DMS79 (cell line): Measurements from ENCODE around the gene NR1D2.

Experiments
- DNase-seq: peaks from one replicate; lab custom pipeline; 2025; lab: John Stamatoyannopoulos, UW

Gene NR1D2

DNA sequence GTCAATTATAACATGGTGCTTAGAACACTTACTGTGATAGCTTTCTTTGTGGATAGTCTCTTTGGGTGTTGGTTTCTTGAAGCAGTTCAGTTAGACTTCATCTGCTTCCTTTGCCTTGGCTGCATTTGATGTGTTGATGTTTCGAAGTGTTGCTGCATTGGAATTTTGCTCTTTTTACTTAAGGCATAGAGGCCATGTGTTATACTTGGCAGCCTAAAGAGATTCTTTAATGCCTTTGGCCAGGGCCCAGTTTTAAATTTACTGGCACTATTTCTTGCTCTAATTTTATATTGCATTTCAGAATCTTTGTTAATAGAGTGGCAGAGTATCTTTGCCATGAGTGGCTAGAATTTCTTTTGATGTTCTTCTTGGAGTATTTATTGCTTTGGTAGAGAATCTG, 21.2 kb downstream of the NR1D2 start:
- no peak for DNase-seq

- no peak for DNase-seq
Observed at GRCh38 chr3:23968463-23969184, 23.5 kb downstream of the NR1D2 start.

DNA sequence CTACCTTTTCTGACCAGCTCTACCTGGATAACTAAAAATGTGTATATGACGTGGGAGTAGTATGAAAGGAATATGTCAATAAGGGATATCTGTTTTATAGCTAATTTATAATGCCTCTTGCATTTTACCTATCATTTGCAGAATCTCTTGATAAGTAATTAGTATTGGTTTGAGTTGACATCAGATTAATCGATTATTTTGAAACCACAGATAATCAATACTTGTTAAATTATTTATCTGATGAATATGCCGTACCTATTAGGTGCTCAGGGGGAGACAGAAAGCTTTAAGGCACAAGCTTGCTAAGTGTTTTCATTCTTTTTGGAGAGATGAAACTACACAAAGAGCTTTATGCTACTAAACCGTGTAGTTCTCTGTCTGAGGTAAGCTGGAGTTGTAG, 24.3 kb downstream of the NR1D2 start:
- no peak for DNase-seq

DNA sequence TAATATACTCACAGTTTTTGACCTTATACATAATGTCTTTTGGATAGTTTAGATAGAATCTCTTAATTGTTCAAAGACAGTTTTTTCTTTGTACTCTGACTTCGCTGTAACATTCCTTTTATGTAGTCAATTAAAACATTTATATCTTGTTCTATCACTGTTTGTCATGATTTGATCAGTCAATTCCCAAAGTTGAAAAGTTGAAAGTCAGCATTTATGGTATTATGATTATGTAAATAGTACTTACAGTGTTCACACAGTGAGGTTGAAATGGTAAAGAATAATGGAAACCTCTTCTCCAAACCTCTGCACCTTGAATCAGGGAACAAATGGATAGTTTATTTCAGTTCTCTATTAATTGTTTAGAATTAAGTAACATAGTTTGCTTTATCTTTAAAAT, 26.6 kb downstream of the NR1D2 start:
- DNase-seq: no peak

GRCh38 chr3:23976555-23976954, 31.5 kb downstream of the NR1D2 start:
- no peak for DNase-seq

DNA sequence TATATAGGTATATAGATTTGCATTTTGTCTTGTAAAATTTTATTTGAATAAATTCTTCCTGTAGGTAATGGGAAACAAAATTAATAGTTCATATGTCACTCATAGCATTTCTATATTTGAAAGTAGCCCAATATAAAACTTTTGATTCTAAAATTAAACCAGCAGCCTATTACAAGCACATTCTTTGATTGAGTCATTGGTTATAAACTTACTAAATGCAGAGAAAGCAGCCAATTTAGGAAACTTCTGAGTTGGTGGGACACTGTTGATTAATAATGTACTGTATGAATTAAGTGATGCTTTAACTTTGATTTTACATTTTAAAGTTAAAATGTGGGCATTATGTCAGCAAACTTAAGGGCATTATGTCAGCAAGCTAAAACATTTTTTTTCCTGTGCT, 34.5 kb downstream of the NR1D2 start:
- DNase-seq: no peak

GRCh38 chr3:23981136-23981535, 36.0 kb downstream of the NR1D2 start:
- DNase-seq: no peak

DNA sequence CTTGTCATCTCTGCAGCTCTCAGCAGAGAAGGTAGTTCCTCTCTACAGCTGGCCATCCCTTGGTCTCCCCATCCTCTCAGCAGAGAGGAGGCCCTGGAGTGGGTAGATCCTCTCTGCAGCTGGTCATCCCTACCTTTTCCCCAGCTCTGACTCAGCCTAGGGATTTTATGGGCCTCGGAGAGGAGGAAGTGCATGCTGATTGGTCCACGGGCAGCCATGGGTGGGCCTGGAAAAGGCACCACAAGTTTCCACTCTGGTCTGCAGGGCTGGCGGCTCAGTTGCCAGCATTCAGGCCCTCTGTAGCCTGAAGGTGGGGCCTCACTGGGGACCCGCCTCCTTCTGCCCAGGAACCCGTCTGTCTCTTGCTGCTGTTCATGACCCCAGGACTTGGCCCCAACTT, 36.9 kb downstream of the NR1D2 start:
- DNase-seq: no peak

DNA sequence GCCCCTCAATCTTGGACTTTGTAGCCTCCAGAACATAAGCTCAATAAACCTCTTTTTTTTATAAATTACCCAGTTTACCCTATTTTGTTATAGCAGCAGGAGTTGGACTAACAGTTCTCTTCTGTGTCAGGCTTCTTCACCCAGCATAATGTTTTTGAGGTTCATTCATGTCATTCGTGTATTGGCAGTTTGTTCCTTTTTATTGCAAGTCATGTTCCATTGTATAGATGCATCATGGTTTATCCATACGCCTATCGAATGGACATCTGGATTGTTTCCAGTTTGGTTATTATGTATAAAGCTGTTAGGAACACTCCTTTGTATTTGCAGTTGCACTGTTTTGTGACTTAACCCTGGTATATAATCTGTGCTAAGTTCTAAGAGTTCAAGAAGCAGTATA, 39.8 kb downstream of the NR1D2 start:
- DNase-seq: no peak

DNA sequence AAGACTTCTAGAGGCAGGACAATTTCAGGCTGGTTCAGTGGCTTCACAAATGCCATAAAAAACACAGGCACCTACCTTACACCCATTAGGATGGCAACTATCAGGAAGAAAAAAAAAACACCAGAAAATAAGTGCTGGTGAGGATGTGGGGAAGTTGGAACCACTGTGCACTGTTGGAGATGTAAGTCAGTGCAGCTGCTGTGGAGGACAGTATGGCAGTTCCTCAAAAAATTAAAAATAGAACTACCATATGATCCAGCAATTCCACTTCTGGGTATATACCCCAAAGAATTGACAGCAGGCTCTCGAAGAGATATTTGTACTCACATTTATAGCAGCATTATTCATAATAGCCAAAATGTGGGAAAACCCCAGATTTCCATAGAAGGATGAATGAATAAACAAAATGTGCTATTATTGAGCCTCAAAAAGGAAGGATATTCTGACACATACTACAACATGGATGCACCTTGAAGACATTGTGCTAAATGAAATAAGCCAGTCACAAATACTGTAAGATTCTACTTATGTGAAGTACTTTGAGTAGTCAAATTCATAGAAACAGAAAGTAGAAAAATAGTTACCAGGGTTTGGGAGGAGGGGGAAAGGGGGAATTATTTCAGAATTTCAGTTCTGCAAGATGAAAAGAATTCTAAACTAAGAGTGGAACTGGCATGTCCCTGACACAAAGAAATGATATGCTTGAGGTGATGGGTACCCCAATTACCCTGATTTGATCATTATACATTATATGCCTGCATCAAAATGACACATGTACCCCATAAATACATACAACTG, 40.9 kb downstream of the NR1D2 start:
- DNase-seq: no peak

GRCh38 chr3:23987356-23987755, 42.3 kb downstream of the NR1D2 start:
- DNase-seq: no peak

GRCh38 chr3:23991306-23991682, 46.2 kb downstream of the NR1D2 start:
- no peak for DNase-seq

GRCh38 chr3:23991683-23992628, 46.9 kb downstream of the NR1D2 start:
- peak; percentile 31 for DNase-seq

DNA sequence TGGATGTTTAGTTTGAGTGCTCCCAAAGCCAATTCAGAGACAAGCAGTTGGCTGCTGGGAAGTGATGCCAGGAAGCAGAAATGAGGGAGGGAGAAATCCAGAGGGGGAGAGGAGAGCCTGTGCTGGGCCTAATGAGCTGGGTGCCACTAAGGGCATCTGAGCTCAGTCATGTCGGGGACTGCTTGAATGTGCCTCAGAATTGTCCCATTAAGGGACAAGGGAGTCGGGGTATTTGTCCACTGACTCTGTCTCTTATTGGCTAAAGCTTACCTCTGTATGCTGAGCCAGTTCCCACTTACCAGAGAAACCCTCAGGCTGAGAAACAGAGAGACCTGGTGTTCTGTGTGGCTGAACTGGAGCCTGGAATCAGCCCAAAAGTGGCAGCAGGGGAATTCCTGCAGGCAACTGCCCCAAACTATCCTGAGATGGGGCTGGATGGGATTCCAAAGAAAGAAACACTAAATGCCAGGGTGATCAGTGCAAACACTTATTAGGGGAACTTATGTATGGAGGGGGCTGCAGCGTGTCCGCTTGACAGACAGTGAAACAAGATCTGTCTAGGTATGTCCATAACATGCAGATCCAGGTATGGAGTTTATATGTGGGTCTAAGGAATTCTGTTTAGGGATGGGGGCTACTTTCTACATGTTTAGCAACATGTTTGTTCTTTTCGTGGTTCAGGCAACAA, 48.6 kb downstream of the NR1D2 start:
- no peak for DNase-seq

DNA sequence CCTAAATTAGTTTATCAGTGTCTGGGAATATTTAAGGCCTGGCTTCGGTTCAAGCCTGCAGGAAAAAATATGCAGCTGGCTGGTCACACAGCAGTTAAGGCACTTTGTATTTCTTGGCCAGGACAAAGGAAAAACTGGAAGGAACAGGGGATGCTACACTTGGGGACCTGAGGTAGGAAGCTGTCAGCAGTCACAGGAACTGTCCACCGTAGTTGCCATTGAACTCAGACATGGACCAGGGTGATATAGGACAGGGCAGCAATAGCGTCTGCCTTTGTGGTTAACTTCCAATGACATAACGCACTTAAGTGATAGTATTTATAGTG, 49.1 kb downstream of the NR1D2 start:
- no peak for DNase-seq

- no peak for DNase-seq
Observed at GRCh38 chr3:23995219-23995618, 50.1 kb downstream of the NR1D2 start.

GRCh38 chr3:23996095-23996524, 51.0 kb downstream of the NR1D2 start:
- DNase-seq: no peak

GRCh38 chr3:23999012-23999641, 54.0 kb downstream of the NR1D2 start:
- DNase-seq: no peak

DNA sequence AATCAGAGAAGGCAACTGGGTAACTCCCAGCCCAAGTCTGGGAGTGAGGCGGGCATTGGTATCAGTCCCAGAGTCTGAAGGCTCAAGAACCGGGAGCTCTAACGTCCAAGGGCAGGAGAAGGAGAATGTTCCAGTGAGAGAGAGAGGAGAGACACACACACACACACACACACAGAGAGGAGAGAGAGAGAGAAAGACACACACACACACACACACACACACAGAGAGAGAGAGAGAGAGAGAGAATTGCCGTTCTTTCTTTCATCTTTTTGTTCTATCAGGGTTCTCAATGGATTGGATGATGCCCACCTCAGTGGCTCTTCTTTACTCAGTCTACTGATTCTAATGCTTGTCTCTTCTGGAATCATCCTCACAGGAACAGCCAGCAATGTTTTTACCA, 57.0 kb downstream of the NR1D2 start:
- DNase-seq: no peak

- DNase-seq: no peak
Observed at GRCh38 chr3:24003466-24003865, 58.4 kb downstream of the NR1D2 start.

- DNase-seq: no peak
Observed at GRCh38 chr3:24004171-24004938, 59.3 kb downstream of the NR1D2 start.
